Epithelial cell of proximal tubule (primary cell): ENCODE measurements around the gene TTC39B. TPM values are rescaled to one million over a fixed set of nuclear protein-coding genes. Genes with fewer than 3 reads are reported as not detected.

ENCODE experiments used
- DNase-seq: peaks from one replicate; pipeline ENCODE4 v3.0.0-alpha.2; 2011; ENCODE audit warnings: low read depth
- H3K4me3 ChIP-seq: 2 replicates; pipeline ENCODE4 v1.5.1; 2011; ENCODE audit warnings: low read depth, mild to moderate bottlenecking, low read length
- total RNA-seq: library from RNA; depleted of rRNA; stranded (reverse); fragments of >200 nt; gene quantifications from 2 replicates; pipeline ENCODE4 v1.2.3, GENCODE V29; 2015
- TF ChIP-seq, protein P1 (sequence below): conservative IDR thresholded peaks from 2 replicates; pipeline ENCODE4 v1.5.1; 2012; ENCODE audit warnings: low read depth, mild to moderate bottlenecking, low read length

Gene TTC39B
- total RNA-seq, 1 donor from 2014 or later = 5.2 TPM

DNA sequence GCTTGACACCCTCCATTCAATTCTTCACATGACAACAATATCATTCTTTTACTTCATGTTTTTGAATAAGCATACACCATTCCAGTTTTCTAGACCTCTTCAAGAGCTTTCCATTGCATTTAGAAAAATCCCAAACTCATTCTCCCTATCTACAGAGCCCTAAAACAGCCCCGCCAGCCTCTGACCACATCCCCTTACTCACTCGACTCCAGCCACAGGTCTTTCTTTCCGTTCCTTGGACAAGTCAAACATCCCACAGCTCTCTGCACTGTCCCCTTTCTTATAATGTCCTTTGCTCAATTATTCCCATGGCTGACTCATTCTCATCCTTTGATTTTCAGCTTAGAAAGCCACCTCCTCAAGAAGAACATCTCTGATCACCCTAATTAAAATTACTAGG, 38.2 kb downstream of the TTC39B start:
- no peak for DNase-seq
- H3K4me3 ChIP-seq = no peak overlapping the region
- TF ChIP-seq, protein P1, sequence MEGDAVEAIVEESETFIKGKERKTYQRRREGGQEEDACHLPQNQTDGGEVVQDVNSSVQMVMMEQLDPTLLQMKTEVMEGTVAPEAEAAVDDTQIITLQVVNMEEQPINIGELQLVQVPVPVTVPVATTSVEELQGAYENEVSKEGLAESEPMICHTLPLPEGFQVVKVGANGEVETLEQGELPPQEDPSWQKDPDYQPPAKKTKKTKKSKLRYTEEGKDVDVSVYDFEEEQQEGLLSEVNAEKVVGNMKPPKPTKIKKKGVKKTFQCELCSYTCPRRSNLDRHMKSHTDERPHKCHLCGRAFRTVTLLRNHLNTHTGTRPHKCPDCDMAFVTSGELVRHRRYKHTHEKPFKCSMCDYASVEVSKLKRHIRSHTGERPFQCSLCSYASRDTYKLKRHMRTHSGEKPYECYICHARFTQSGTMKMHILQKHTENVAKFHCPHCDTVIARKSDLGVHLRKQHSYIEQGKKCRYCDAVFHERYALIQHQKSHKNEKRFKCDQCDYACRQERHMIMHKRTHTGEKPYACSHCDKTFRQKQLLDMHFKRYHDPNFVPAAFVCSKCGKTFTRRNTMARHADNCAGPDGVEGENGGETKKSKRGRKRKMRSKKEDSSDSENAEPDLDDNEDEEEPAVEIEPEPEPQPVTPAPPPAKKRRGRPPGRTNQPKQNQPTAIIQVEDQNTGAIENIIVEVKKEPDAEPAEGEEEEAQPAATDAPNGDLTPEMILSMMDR = no peak

DNA sequence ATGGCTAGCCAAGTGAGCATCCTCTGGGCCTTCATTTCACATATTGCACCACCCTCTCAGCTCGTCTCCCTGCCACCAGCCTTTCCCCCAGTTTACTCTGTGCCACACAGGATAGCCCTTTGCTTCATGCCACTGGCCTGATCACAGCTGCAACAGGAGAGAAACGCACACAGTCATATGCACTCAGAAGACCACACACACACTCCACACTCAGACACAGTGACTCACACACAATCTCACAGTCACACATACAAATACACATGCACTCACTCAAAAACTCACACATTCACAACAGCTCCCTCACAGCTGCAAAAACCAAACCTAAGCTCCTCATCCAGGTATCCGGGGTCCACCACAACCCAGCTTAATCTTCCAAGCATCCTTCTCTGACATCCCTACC, 38.7 kb downstream of the TTC39B start:
- TF ChIP-seq, protein P1 = no peak
- no peak overlapping the region for H3K4me3 ChIP-seq
- no peak for DNase-seq

DNA sequence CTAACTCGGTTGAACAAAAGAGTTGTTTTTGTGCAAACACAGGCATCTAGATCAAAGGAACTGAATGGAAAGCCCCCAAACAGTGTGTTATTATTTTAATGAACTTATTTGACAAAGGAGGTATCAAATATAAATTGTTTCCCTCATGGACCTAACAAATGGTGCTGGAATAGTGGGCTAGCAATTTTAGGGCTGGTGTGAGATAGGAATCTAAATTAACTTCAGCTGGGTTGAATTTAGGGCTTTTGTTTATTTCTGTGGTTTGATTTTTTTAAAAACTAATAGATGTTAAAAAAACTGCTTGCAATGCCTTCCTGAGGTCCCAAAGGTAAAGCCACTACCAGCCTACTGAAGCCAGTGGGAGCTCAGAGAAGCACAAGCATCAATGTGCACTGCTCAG, 42.1 kb downstream of the TTC39B start:
- TF ChIP-seq, protein P1 = no peak
- DNase-seq = no peak
- H3K4me3 ChIP-seq = no peak overlapping the region

DNA sequence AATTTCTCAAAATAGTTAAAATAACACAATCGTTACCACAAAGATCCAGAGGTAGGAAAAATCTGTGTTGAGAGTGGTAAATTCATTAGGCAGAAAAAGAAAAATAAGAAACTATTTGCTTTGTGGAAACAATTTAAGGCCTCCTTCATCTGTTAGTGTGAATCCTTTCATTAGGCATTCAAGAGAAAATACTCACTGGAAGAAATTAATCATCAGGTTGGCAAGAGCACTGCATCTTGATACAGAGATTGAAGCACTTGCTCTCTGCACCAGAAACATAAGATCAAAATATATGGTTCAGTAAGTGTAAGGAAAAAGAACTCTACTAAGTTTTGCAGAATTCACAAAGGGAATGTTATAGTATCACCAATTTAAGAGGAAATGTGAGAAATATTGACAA, 44.4 kb downstream of the TTC39B start:
- no peak overlapping the region for H3K4me3 ChIP-seq
- TF ChIP-seq, protein P1 = no peak
- no peak for DNase-seq

DNA sequence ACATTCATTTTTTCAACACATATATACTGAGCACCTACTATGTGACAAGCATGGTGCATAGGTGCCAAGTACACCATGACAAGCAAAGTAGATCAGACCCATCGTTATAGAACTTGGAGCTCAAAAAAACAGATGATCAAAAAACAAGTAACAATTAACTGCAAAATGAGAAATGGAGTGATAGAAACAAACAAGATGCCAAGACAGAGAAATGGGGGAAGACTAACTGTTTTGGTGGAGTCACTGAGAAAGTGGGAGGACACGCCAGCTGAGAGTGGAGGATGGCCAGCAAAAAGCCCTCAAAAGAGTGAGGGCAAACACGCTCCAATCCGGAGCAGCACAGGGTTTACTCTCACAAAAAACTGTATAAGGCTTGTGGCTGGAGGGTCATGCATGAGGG, 50.6 kb downstream of the TTC39B start:
- H3K4me3 ChIP-seq = no peak overlapping the region
- TF ChIP-seq, protein P1 = no peak
- DNase-seq = no peak

DNA sequence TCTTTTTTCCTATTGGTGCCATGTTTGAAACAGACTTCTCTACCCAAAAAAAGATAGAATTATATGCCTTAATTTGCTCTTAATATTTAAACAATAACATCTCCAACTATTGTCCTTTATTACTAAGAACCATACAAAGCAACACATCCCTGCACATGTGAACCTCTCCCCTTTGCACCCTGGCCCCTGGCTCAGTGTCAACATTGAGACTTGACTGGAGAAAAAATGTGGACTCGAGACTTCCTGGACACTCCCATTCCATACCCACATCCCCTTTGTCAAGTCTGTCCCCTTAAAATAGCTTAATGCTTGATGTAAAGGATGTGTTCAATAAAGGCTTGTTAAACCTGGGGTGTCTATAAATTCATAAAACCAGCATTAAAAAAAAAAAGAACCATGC, 53.2 kb downstream of the TTC39B start:
- no peak overlapping the region for H3K4me3 ChIP-seq
- TF ChIP-seq, protein P1 = no peak
- no peak for DNase-seq

DNA sequence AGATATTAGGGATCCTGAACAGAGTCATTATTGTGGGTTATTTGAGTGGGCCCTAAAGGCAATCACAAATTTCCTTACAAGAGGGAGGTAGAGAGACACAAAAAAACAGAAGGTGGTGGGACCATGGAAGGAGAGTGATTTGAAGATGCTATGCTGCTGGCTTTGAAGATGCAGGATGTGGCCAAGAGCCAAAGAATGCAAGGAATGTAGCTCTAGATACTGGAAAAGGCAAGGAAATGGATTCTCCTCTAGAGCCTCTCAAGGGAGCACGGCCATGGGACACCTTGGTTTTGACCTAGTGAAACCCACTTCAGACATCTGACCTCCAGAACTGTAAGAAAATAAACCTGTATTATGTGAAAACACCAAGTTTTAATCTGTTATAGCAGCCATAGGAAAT, 53.8 kb downstream of the TTC39B start:
- no peak for DNase-seq
- TF ChIP-seq, protein P1 = no peak

More for the DNA sequence above, 53.8 kb downstream of the TTC39B start:
- no peak overlapping the region for H3K4me3 ChIP-seq
